ENCODE measurements around the gene ARHGEF4. TPM values are rescaled to one million over a fixed set of nuclear protein-coding genes. Genes with fewer than 3 reads are reported as not detected.

Gene ARHGEF4
- total RNA-seq, 2 experiments from 2014 or later = 4.2 to 4.3 TPM

DNA sequence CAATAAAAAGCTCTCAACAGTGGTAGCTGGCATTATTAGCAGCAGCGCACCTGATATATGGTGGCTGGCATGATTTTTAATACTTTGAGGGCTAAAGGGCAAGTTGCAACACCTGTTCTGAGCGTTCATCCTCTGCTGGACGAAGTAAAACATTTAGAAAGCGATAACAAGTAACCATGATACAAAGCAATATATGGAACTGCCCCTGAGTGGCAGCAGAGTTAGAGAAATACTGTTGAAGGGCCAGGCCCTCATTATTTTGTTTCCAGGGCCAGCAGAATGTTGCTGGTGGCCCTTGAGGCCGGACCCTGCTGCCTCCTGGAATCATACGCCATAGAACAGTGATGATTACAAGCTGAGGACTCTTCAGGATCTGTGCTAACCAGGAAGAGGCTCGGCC lies 47.8 kb downstream of the ARHGEF4 start:
- intact Hi-C loops (cut with micrococcal nuclease) = no loop called here
- no peak overlapping the region for H3K27ac Mint-ChIP-seq
- DNase-seq = no peak
- ChIA-PET CTCF (interaction anchor here (1.8 to 3.3 kb wide), 3 partner anchors 11 to 87 kb away, joined by 3 to 19 read pairs (median 12); no protein-coding TSS in a partner anchor), POLR2A (no interaction called here)
- peaks cover 4% of the 10 kb centered on the region for H3K27me3 Mint-ChIP-seq
- H3K4me1 Mint-ChIP-seq (ENCODE audit: low read depth) = no peaks in the 10 kb centered on the region
- ATAC-seq = no peak
- no peaks in the 10 kb centered on the region for H3K36me3 Mint-ChIP-seq (ENCODE audit: low read depth)
- TF ChIP-seq CTCF (IDR thresholded peaks at IDR 0.05) = no peak
- no peak overlapping the region for H3K4me3 Mint-ChIP-seq
- no peaks in the 10 kb centered on the region for H3K9me3 Mint-ChIP-seq

DNA sequence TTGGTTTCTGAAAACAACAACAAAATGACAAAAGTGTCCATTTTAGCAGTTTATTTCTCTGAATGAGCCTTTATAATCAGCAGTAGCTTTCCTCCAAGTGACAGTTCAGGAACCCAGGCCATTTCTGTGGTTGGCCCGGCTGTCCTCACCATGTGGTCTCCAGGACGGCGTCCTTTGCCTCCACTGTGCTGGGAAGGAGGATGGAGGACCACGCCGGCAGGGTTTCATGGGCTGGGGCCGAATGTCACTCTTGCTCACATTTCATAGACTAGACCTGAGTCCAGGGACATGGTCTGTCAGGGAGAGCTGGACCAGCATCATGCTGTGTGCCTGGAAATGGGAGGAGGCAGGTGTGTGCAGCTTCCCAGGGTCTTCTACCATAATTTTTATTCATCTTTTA lies 50.9 kb downstream of the ARHGEF4 start:
- Mint-ChIP-seq H3K4me3 (no peak overlapping the region), H3K27me3 (peaks cover 9% of the 10 kb centered on the region), H3K27ac (no peak overlapping the region), H3K36me3 (ENCODE audit: low read depth) (no peaks in the 10 kb centered on the region), H3K4me1 (ENCODE audit: low read depth) (no peaks in the 10 kb centered on the region), H3K9me3 (no peaks in the 10 kb centered on the region)
- intact Hi-C loops (cut with micrococcal nuclease) = no loop called here
- ChIA-PET POLR2A (no interaction called here), CTCF (no interaction called here)
- DNase-seq (no peak), ATAC-seq (no peak)
- no peak for TF ChIP-seq CTCF (IDR thresholded peaks at IDR 0.05)

GRCh38 chr2:130890941-130891669 lies 54.4 kb downstream of the ARHGEF4 start:
- ChIA-PET CTCF (interaction anchor here (1.1 to 1.2 kb wide), 3 partner anchors 15 to 94 kb away, joined by 3 to 8 read pairs (median 6); no protein-coding TSS in a partner anchor), POLR2A (no interaction called here)
- TF ChIP-seq CTCF (IDR thresholded peaks at IDR 0.05) = no peak
- ATAC-seq = no peak
- Mint-ChIP-seq H3K4me1 (ENCODE audit: low read depth) (no peaks in the 10 kb centered on the region), H3K9me3 (no peaks in the 10 kb centered on the region), H3K4me3 (no peak overlapping the region), H3K36me3 (ENCODE audit: low read depth) (no peaks in the 10 kb centered on the region), H3K27me3 (peaks cover 9% of the 10 kb centered on the region), H3K27ac (no peak overlapping the region)
- DNase-seq = no peak
- intact Hi-C loops (cut with micrococcal nuclease) = no loop called here

DNA sequence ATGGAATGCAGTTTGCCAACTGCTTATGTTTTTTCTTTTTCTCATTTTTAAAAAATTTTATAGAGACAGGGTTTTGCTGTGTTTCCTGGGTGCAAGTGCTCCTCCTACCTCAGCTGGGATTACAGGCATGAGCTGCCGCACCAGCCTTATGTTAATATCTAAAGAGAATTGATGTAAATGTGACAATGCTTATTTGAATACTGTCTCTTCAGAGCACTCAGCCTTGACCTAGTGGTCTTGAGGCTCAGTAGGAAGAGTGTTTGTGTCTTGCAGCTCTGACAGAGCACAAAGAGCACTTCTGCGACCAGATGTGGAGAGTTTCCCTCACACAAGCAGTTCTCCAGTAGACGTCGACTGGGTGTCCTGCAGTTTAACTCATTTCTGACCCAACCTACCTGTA lies 55.3 kb downstream of the ARHGEF4 start:
- ChIA-PET CTCF (interaction anchor here (1.1 kb wide), 1 partner anchor 15 kb away, joined by 3 read pairs; no protein-coding TSS in a partner anchor), POLR2A (no interaction called here)
- Mint-ChIP-seq H3K36me3 (ENCODE audit: low read depth) (no peaks in the 10 kb centered on the region), H3K27me3 (peaks cover 9% of the 10 kb centered on the region), H3K4me3 (no peak overlapping the region), H3K4me1 (ENCODE audit: low read depth) (no peaks in the 10 kb centered on the region), H3K27ac (no peak overlapping the region), H3K9me3 (no peaks in the 10 kb centered on the region)
- ATAC-seq = no peak
- intact Hi-C loops (cut with micrococcal nuclease) = no loop called here
- DNase-seq = no peak
- no peak for TF ChIP-seq CTCF (IDR thresholded peaks at IDR 0.05)

Measured in activated CD8-positive, alpha-beta T cell treated with anti-CD3 and anti-CD28 coated beads for 36 hours (primary cell).